CD4-positive, alpha-beta T cell treated with Interferon gamma for 1 hour (primary cell): ENCODE data around the gene ATRNL1.

ENCODE experiments used
- DNase-seq: peaks from one replicate; pipeline ENCODE4 v3.0.0-alpha.2; 2020

ATRNL1 gene

GRCh38 chr10:115851695-115852094 is 758.5 kb downstream of the ATRNL1 start:
- no peak for DNase-seq

DNA sequence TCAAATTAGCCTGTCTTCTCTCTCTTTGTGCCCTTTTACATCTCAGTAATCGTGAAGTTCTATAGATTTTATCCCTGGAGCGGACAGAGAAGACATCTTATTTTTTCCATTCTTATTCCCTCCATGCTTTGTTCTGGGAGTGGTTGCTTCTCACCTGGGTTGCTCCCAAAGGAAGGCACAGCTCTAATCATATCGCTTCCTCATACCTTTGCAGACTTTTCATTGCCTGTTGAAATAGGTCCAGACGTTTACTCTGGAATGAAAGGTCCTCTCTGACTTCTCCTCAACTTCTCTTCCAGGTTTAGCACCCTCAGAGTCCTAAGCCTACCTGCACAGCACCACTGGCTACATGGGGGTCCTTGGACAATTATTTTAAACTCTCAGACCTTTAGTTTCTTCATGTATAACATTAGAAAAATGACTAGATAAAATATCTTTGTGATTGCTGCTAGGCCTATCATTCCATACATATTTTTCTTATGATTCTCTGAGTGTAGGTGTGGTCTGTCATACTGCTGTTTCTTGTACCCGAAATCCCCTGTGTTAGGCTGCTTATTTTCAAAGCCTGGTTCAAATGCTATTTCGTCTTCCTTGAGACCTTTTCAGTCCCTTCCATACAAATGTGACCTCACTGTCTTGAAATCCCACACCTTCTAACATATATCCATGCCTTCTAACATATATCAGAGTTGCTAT is 761.7 kb downstream of the ATRNL1 start:
- no peak for DNase-seq

GRCh38 chr10:115856580-115856979 is 763.4 kb downstream of the ATRNL1 start:
- DNase-seq = no peak

GRCh38 chr10:115857856-115858255 is 764.7 kb downstream of the ATRNL1 start:
- no peak for DNase-seq

- no peak for DNase-seq
Measured at GRCh38 chr10:115860182-115861107, 767.3 kb downstream of the ATRNL1 start.

- DNase-seq = no peak
Measured at GRCh38 chr10:115861455-115861854, 768.3 kb downstream of the ATRNL1 start.

- no peak for DNase-seq
Measured at GRCh38 chr10:115861864-115862263, 768.7 kb downstream of the ATRNL1 start.

GRCh38 chr10:115866174-115866573 is 773.0 kb downstream of the ATRNL1 start:
- DNase-seq = no peak

DNA sequence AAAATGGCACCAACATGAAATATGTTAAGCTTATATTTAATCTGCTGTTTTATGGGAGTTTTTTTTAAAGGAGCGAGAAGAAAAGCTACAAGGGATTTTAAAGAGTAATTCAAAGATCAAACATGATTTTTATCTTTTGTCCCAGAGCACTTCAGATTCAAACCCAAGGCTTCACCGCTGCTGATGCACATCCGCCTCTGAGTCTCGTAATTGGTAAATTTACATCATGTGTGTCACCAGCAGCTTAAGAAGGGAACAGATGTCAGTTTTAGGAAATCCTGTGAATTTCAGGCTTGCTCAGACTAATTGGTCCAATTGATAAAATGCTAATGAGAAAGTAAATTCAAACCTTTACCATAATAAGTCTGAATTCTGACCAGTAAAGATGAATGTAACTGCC is 773.5 kb downstream of the ATRNL1 start:
- no peak for DNase-seq

DNA sequence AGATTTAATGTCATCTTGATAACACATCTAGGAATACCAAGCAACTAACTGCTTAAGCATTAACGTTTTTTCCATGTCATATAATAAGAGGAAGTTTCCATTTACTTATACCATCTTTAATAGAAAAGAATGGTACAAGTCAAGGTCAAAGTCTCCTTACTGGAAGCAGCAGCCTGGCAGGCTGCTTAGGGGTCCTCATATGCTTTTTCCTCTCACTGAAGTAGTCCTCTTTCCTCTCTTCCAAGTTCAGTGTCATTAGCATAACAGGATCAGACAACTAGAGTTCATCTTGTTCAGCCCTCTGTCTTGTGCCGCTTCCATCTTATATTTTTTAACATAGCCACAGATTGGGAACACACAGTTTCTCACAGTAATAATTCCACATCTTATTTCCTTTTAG is 774.1 kb downstream of the ATRNL1 start:
- no peak for DNase-seq

GRCh38 chr10:115871855-115872254 is 778.7 kb downstream of the ATRNL1 start:
- DNase-seq = no peak

DNA sequence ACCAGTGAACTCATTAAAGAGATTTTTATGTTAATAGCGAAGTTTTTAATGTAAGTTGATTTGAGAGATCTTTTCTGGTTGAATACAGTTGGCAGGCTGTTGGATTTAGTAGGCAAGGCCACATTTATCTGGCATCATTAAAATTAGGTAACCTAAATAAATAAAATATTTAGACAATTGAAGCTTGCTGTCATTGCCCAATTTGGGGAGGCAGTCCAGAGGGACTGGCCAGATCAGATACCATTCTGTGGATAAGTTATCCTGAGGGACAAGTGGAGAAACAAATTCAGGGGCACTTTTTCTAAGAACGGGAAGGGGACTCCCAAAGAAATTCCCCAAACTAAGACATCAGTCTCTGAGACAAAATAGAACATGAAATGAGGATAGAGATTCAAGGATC is 782.0 kb downstream of the ATRNL1 start:
- DNase-seq = no peak

DNA sequence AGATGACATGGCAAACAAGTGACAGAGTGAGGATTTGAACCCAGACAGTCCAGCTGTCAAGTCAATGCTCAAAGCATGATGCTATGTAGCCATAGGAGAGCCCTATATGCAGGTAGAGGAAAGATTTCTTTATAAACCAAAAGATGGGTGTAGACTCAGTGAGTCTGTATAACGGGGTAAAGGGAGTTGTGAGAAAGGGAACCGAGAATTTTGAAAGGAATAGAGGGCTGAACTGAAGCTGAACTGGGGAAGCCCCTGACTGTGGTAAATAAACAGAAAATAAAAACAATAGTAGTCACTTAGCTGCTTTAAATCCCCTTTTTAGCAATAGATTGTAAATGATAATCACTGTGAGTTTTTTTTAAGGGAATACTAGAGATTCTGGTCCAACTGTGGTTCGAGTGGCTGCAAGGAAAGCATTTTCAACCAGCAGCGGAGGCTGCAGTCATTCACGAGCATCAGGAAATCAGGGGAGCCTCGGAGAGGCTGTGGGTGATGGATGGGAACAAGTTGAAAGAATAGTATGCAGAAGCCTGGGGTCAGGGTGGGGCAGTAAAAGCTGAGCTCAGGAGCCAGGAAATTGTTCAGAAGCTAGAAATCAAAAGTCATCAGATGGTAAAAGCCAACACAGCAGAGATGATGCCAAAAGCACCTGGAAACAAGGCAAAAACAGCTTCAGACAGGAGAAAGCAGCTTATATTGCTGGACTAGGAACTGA is 786.4 kb downstream of the ATRNL1 start:
- no peak for DNase-seq

DNA sequence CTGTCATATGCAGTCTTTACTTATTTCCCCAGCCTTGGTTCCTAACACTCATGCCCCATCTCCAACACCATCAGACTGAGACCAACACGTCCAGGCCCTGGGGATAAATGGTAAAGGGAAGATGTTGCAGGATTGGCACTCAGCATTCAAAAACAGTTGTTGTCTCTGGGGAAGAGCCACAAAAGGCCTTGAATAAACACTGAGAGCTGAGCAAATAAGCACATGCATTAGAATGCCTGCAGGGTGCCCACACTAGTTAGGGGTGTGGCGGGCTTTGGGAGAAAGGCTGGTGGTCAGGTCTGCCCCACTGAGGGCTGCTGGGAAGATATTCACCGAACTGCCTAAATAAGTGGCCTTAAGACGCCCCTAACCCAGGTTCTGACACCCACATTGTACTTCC is 788.9 kb downstream of the ATRNL1 start:
- no peak for DNase-seq

GRCh38 chr10:115883372-115883771 is 790.2 kb downstream of the ATRNL1 start:
- no peak for DNase-seq

GRCh38 chr10:115884331-115884730 is 791.2 kb downstream of the ATRNL1 start:
- no peak for DNase-seq

GRCh38 chr10:115895166-115895565 is 802.0 kb downstream of the ATRNL1 start:
- DNase-seq = no peak

DNA sequence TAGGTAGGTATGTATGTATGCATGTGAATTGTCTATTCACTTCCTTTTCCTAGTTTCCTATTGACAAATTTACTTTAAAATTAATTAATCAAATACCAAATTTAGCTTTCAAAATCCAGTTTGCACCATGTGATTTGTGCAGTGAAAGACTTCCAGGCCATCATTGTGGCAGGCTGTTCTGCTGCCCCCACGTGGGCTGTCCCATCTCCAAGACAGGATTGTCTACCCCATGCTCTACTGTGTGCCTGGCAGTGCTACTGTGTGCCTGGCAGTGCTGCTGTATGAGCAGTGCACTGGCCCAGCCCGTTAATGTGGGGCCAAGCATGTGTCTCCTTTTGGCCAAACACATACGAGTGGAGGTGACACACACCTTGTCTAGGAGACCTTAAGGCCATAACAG is 805.1 kb downstream of the ATRNL1 start:
- DNase-seq = no peak

- no peak for DNase-seq
Measured at GRCh38 chr10:115902596-115902995, 809.4 kb downstream of the ATRNL1 start.

DNA sequence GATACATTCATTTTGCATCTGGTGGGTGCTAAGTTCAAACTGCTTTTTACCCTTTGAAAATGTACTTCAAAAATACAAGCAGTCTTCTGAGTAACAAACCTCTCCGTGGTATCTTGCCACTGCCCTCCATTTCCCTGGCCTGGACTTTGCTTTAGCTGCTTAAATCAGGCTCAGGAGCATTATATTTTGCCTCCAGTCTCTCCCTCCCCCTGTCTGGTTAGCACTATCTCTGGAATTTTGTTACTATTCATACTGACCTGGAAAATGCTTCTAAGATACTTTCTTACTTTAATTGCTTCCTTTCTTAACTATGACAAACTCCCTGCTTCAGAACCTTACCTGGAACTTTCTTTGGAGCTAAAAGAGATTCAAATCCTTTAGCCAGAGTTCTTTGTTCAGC is 810.0 kb downstream of the ATRNL1 start:
- no peak for DNase-seq

DNA sequence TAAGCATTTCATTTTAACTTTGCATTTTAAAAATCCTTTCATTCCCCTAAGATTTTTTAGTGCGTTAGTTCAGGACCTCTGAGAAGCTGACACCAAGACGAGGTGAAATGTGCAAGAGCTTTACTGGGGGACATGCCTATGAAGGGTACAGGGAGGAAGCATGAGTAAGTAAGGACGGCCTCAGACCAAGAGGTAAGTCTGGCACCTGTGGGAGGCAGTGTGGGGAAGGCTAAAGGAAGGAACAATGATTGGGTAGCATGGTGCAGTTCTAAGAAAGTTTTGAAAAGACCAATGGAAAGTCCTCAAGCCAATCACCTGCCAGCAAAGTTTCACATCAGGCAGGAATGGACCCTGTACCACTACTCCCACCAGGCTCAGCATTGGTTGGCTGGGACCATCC is 810.7 kb downstream of the ATRNL1 start:
- no peak for DNase-seq

GRCh38 chr10:115909037-115909436 is 815.9 kb downstream of the ATRNL1 start:
- no peak for DNase-seq

DNA sequence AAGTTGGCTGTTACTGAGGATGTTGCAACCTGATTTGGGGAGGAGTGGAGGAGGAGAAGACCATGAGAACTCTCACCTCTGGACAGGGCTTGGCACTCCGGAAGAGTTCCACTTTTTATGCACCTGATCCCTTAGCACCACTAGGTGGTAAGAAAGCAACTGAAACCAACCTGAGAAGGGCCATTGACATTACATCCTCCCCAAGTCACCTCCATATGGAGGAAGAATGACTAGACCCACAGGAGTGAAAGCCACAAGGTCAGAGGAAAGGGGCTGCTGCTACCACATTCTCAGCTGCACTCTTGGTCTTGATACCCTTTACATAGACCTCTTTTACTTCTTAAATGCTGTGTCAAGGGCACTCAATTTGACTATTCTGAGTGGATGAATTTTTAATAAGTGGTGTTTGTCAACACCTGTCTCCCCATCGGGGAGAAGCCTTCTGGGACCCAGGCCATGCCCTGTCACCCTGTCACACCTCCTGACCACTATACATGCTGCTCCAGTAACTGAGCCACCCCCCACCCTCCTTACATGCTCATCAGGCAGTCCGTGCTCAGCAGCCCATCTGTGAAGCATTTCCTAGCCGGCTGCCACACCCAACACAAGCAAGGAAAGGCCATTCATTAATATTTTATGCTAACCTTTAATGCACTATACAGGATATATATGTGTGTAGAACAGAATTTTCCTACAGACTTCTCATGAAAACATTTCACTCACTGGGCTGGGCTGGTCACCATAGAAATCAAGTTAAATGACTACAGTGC is 817.0 kb downstream of the ATRNL1 start:
- DNase-seq = no peak
